HG03135 (cell line): ENCODE data around the gene ANKFY1.

Experiments used
- ATAC-seq: cut with Tn5 transposase; IDR thresholded peaks from one replicate; pipeline ENCODE4 v1.9.1; 2021; ENCODE audit warnings: mild to moderate bottlenecking, moderate library complexity; ENCODE audit not compliant: unreplicated experiment

The ANKFY1 gene

GRCh38 chr17:4182043-4182442 lies 81.7 kb downstream of the ANKFY1 start:
- ATAC-seq: no peak

GRCh38 chr17:4180791-4181190 lies 83.0 kb downstream of the ANKFY1 start:
- no peak for ATAC-seq

GRCh38 chr17:4179071-4179470 lies 84.7 kb downstream of the ANKFY1 start:
- no peak for ATAC-seq

- no peak for ATAC-seq
These were observed 85.1 kb downstream of the ANKFY1 start for GRCh38 chr17:4178651-4179050.

- no peak for ATAC-seq
These were observed 86.0 kb downstream of the ANKFY1 start for GRCh38 chr17:4177806-4178205.

- no peak for ATAC-seq
These were observed 86.8 kb downstream of the ANKFY1 start for GRCh38 chr17:4176808-4177472.

GRCh38 chr17:4175921-4176807 lies 87.6 kb downstream of the ANKFY1 start:
- no peak for ATAC-seq

GRCh38 chr17:4174556-4174955 lies 89.2 kb downstream of the ANKFY1 start:
- ATAC-seq: no peak

- no peak for ATAC-seq
These were observed 90.0 kb downstream of the ANKFY1 start for GRCh38 chr17:4173781-4174180.

GRCh38 chr17:4172356-4172755 lies 91.4 kb downstream of the ANKFY1 start:
- no peak for ATAC-seq

GRCh38 chr17:4170639-4171280 lies 93.0 kb downstream of the ANKFY1 start:
- ATAC-seq: no peak

- ATAC-seq: no peak
These were observed 96.0 kb downstream of the ANKFY1 start for GRCh38 chr17:4167786-4168185.

GRCh38 chr17:4166419-4166818 lies 97.4 kb downstream of the ANKFY1 start:
- no peak for ATAC-seq

GRCh38 chr17:4165301-4166010 lies 98.3 kb downstream of the ANKFY1 start:
- no peak for ATAC-seq

- no peak for ATAC-seq
These were observed 99.8 kb downstream of the ANKFY1 start for GRCh38 chr17:4163951-4164350.

- ATAC-seq: no peak
These were observed 100.9 kb downstream of the ANKFY1 start for GRCh38 chr17:4162775-4163466.

GRCh38 chr17:4162321-4162720 lies 101.5 kb downstream of the ANKFY1 start:
- ATAC-seq: no peak

GRCh38 chr17:4161967-4162305 lies 101.8 kb downstream of the ANKFY1 start:
- no peak for ATAC-seq

- ATAC-seq: no peak
These were observed 102.4 kb downstream of the ANKFY1 start for GRCh38 chr17:4161192-4161966.

GRCh38 chr17:4160294-4160859 lies 103.4 kb downstream of the ANKFY1 start:
- no peak for ATAC-seq
